Mucosa of gallbladder (tissue), 1 donor: ENCODE results near the gene RPE65. TPM values are rescaled to one million over a fixed set of nuclear protein-coding genes. Genes with fewer than 3 reads are reported as not detected.

Source experiments
- total RNA-seq: library from RNA; stranded (reverse); gene quantifications from one replicate; pipeline ENCODE4 v1.2.1, GENCODE V29; 2021
- donor health status: DM: no; HTN: no; CAD: no.

The RPE65 gene
- total RNA-seq, 1 donor from 2014 or later = not detected

Other genes with a start within 250 kb of the RPE65 start
- 205 TPM for gene WLS, start 217.4 kb downstream of the RPE65 start, total RNA-seq
- gene DEPDC1, start 47.1 kb upstream of the RPE65 start, total RNA-seq = 0.78 TPM